ENCODE measurements around the gene GPC3. TPM values are rescaled to one million over a fixed set of nuclear protein-coding genes. Genes with fewer than 3 reads are reported as not detected.

The GPC3 gene
- total RNA-seq, 1 donor: not detected

DNA sequence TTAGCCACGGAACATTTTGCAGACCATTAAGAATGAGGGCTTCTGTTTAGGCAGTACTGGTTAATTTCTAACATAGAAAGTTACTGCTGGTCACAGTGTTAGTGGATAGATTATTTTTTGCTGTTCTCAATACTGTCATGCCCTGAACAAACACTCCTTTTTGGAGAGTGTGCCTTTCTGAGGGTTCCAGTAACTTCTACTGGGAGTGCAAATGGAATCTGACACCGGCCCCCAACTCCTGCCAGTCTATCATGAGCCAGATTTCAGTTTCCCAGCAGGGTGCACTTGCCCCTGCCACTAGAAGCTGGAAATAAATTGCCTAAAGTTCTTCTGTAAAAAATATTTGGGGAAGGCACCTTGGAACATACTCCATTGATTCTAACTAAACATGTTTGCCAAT is 345.7 kb downstream of the GPC3 start:
- TF ChIP-seq, protein P1, sequence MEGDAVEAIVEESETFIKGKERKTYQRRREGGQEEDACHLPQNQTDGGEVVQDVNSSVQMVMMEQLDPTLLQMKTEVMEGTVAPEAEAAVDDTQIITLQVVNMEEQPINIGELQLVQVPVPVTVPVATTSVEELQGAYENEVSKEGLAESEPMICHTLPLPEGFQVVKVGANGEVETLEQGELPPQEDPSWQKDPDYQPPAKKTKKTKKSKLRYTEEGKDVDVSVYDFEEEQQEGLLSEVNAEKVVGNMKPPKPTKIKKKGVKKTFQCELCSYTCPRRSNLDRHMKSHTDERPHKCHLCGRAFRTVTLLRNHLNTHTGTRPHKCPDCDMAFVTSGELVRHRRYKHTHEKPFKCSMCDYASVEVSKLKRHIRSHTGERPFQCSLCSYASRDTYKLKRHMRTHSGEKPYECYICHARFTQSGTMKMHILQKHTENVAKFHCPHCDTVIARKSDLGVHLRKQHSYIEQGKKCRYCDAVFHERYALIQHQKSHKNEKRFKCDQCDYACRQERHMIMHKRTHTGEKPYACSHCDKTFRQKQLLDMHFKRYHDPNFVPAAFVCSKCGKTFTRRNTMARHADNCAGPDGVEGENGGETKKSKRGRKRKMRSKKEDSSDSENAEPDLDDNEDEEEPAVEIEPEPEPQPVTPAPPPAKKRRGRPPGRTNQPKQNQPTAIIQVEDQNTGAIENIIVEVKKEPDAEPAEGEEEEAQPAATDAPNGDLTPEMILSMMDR (IDR thresholded peaks at IDR 0.05; ENCODE audit: insufficient read depth, low read depth, low read length): no peak
- DNase-seq (ENCODE audit: low read depth): no peak
- H3K4me3 ChIP-seq (ENCODE audit: low read depth, low read length): no peak overlapping the region

- DNase-seq (ENCODE audit: low read depth): no peak
- no peak overlapping the region for H3K4me3 ChIP-seq (ENCODE audit: low read depth, low read length)
- TF ChIP-seq, protein P1 (IDR thresholded peaks at IDR 0.05; ENCODE audit: insufficient read depth, low read depth, low read length): no peak
These were observed 347.1 kb downstream of the GPC3 start for GRCh38 chrX:133638285-133638684.

GRCh38 chrX:133637765-133638164 is 347.6 kb downstream of the GPC3 start:
- TF ChIP-seq, protein P1 (IDR thresholded peaks at IDR 0.05; ENCODE audit: insufficient read depth, low read depth, low read length): no peak
- no peak for DNase-seq (ENCODE audit: low read depth)
- no peak overlapping the region for H3K4me3 ChIP-seq (ENCODE audit: low read depth, low read length)

GRCh38 chrX:133636009-133636408 is 349.4 kb downstream of the GPC3 start:
- H3K4me3 ChIP-seq (ENCODE audit: low read depth, low read length): no peak overlapping the region
- TF ChIP-seq, protein P1 (IDR thresholded peaks at IDR 0.05; ENCODE audit: insufficient read depth, low read depth, low read length): no peak
- no peak for DNase-seq (ENCODE audit: low read depth)

- TF ChIP-seq, protein P1 (IDR thresholded peaks at IDR 0.05; ENCODE audit: insufficient read depth, low read depth, low read length): no peak
- no peak overlapping the region for H3K4me3 ChIP-seq (ENCODE audit: low read depth, low read length)
- no peak for DNase-seq (ENCODE audit: low read depth)
These were observed 351.0 kb downstream of the GPC3 start for GRCh38 chrX:133634416-133634815.

GRCh38 chrX:133633950-133634349 is 351.4 kb downstream of the GPC3 start:
- TF ChIP-seq, protein P1 (IDR thresholded peaks at IDR 0.05; ENCODE audit: insufficient read depth, low read depth, low read length): no peak
- DNase-seq (ENCODE audit: low read depth): no peak
- no peak overlapping the region for H3K4me3 ChIP-seq (ENCODE audit: low read depth, low read length)

- TF ChIP-seq, protein P1 (IDR thresholded peaks at IDR 0.05; ENCODE audit: insufficient read depth, low read depth, low read length): no peak
- no peak overlapping the region for H3K4me3 ChIP-seq (ENCODE audit: low read depth, low read length)
- no peak for DNase-seq (ENCODE audit: low read depth)
These were observed 352.2 kb downstream of the GPC3 start for GRCh38 chrX:133633162-133633561.
